A549 (cell line): ENCODE results near the gene SYT5. TPM values are rescaled to one million over a fixed set of nuclear protein-coding genes. Genes with fewer than 3 reads are reported as not detected.
A peak's percentile ranks its signal among the peaks of the same experiment; 100 is the strongest.

Experiments
- ATAC-seq, 2 experiments: fragments of 200-7000 bp in 1 of 2; fragments of >200 bp in 1 of 2; cut with Nextera tagmentation in 1 of 2; cut with Tn5 transposase in 1 of 2; 3 replicates each; pipeline versions ENCODE4 v1.8.0 to v1.9.1; 2018 to 2020; ENCODE audit warnings: mild to moderate bottlenecking in 1 of 2, moderate library complexity in 1 of 2
- CTCF ChIA-PET: fragments of 300-600 bp; sonication (Branson Sonifier 250); formaldehyde crosslinking; extraction: SDS; loops from one replicate; lab custom pipeline; 2021; ENCODE audit warnings: antibody characterized with exemption, inconsistent platforms; lab: Yijun Ruan, JAX
- POLR2A ChIA-PET: fragments of 350-600 bp; formaldehyde crosslinking; extraction: SDS; loops from one replicate; lab custom pipeline; 2021; ENCODE audit warnings: antibody characterized with exemption, inconsistent platforms; lab: Yijun Ruan, JAX
- DNase-seq, 2 experiments: peaks; one replicate each; pipeline versions ENCODE4 v3.0.0 to v3.0.0-alpha.2; 2011 to 2016; ENCODE audit warnings: low read depth in 1 of 2, low spot score in 1 of 2
- FAIRE-seq: peaks from 2 replicates; lab custom pipeline; 2011; peaks lifted over from hg19 to GRCh38; lab: Jason Lieb, UNC
- H3K27ac ChIP-seq, 2 experiments: fragments of >200 bp; sonication (Bioruptor Twin); formaldehyde crosslinking; 3 replicates each; pipeline ENCODE4 v1.5.1; 2016 to 2017
- H3K4me1 ChIP-seq: fragments of >200 bp; sonication (Bioruptor Twin); formaldehyde crosslinking; 3 replicates; pipeline ENCODE4 v1.6.1; 2016
- H3K4me2 ChIP-seq: fragments of >200 bp; sonication (Bioruptor Twin); formaldehyde crosslinking; 3 replicates; pipeline ENCODE4 v1.6.1; 2016
- H3K4me3 ChIP-seq: fragments of >200 bp; sonication (Bioruptor Twin); formaldehyde crosslinking; 3 replicates; pipeline ENCODE4 v1.5.1; 2016
- H3K9me3 ChIP-seq: fragments of >200 bp; sonication (Bioruptor Twin); formaldehyde crosslinking; 3 replicates; pipeline ENCODE4 v1.6.1; 2016
- BHLHE40 ChIP-seq: IDR thresholded peaks from 2 replicates; pipeline ENCODE4 v1.6.1; 2012; ENCODE audit warnings: low read depth, low read length, inconsistent platforms
- CBX2 ChIP-seq: fragments of 200-600 bp; sonication (generic); IDR thresholded peaks from 2 replicates; pipeline ENCODE4 v1.6.1; 2016; ENCODE audit warnings: low read depth, mild to moderate bottlenecking, borderline replicate concordance
- CEBPB ChIP-seq, 2 experiments: fragments of >200 bp in 1 of 2; sonication (Bioruptor Twin) in 1 of 2; formaldehyde crosslinking in 1 of 2; IDR thresholded peaks; 2 replicates each; pipeline ENCODE4 v1.6.1; 2012 to 2016
- CHD4 ChIP-seq: fragments of 200-600 bp; sonication (generic); IDR thresholded peaks from 2 replicates; pipeline ENCODE4 v1.6.1; 2016; ENCODE audit warnings: antibody characterized with exemption, mild to moderate bottlenecking, borderline replicate concordance
- CTCF ChIP-seq: fragments of >200 bp; sonication (Bioruptor Twin); formaldehyde crosslinking; IDR thresholded peaks from 3 replicates; pipeline ENCODE4 v1.5.1; 2016
- EHF ChIP-seq: fragments of 250-450 bp; sonication (Bioruptor Pico); IDR thresholded peaks from 2 replicates; pipeline ENCODE4 v1.5.0; 2020; ENCODE audit warnings: mild to moderate bottlenecking
- ELK1 ChIP-seq: fragments of 150-350 bp; IDR thresholded peaks from 2 replicates; pipeline ENCODE4 v1.6.1; 2014; ENCODE audit warnings: low read depth, mild to moderate bottlenecking, low read length
- FOSB ChIP-seq: fragments of 250-450 bp; sonication (Bioruptor Pico); IDR thresholded peaks from 2 replicates; pipeline ENCODE4 v1.5.0; 2020; ENCODE audit warnings: mild to moderate bottlenecking, moderate library complexity
- HDAC2 ChIP-seq: fragments of 200-600 bp; sonication (generic); IDR thresholded peaks from 2 replicates; pipeline ENCODE4 v1.6.1; 2016
- HES2 ChIP-seq: fragments of >200 bp; sonication (Bioruptor Twin); formaldehyde crosslinking; IDR thresholded peaks from 2 replicates; pipeline ENCODE4 v1.6.1; 2016
- HOXB5 ChIP-seq: fragments of 250-450 bp; sonication (Bioruptor Pico); IDR thresholded peaks from 2 replicates; pipeline ENCODE4 v1.5.0; 2020; ENCODE audit warnings: mild to moderate bottlenecking, moderate library complexity
- JUNB ChIP-seq: fragments of >200 bp; sonication (Bioruptor Twin); formaldehyde crosslinking; IDR thresholded peaks from 2 replicates; pipeline ENCODE4 v1.6.1; 2016
- KDM1A ChIP-seq: fragments of 200-600 bp; sonication (generic); IDR thresholded peaks from 2 replicates; pipeline ENCODE4 v1.6.1; 2016; ENCODE audit warnings: low read depth, mild to moderate bottlenecking
- KDM5A ChIP-seq: fragments of 200-600 bp; sonication (generic); IDR thresholded peaks from 2 replicates; pipeline ENCODE4 v1.6.1; 2016; ENCODE audit warnings: antibody characterized with exemption, mild to moderate bottlenecking
- NPAS2 ChIP-seq: fragments of 250-450 bp; sonication (Bioruptor Pico); IDR thresholded peaks from 2 replicates; pipeline ENCODE4 v1.8.0; 2022; ENCODE audit warnings: mild to moderate bottlenecking, moderate library complexity, borderline replicate concordance
- POLR2A ChIP-seq: IDR thresholded peaks from 2 replicates; pipeline ENCODE4 v1.6.1; 2012; ENCODE audit warnings: mild to moderate bottlenecking, low read length
- POLR2AphosphoS2 ChIP-seq: conservative IDR thresholded peaks from 2 replicates; pipeline ENCODE4 v1.6.1; 2012; ENCODE audit warnings: low read length, improper control_type of control experiment, inconsistent platforms
- RCOR1 ChIP-seq: fragments of 150-350 bp; IDR thresholded peaks from 2 replicates; pipeline ENCODE4 v1.6.1; 2014; ENCODE audit warnings: antibody characterized with exemption, low read length, low read depth
- RFX5 ChIP-seq: fragments of 450-650 bp; IDR thresholded peaks from 2 replicates; pipeline ENCODE4 v1.7.1; 2014; ENCODE audit warnings: antibody characterized with exemption, mild to moderate bottlenecking, moderate library complexity
- RNF2 ChIP-seq: fragments of 200-600 bp; sonication (generic); IDR thresholded peaks from 2 replicates; pipeline ENCODE4 v1.6.1; 2016; ENCODE audit warnings: low read depth, mild to moderate bottlenecking, antibody characterized with exemption, moderate library complexity, borderline replicate concordance
- TFCP2L1 ChIP-seq: fragments of 250-450 bp; sonication (Bioruptor Pico); IDR thresholded peaks from 2 replicates; pipeline ENCODE4 v1.5.0; 2021; ENCODE audit warnings: mild to moderate bottlenecking
- TP53 ChIP-seq: fragments of 250-450 bp; sonication (Bioruptor Pico); IDR thresholded peaks from 2 replicates; pipeline ENCODE4 v1.5.0; 2021; ENCODE audit warnings: mild to moderate bottlenecking, moderate library complexity
- ZC3H11A ChIP-seq: fragments of 450-650 bp; IDR thresholded peaks from 2 replicates; pipeline ENCODE4 v1.6.1; 2014; ENCODE audit warnings: antibody characterized with exemption, mild to moderate bottlenecking
- ZFP36 ChIP-seq: fragments of 450-650 bp; IDR thresholded peaks from 2 replicates; pipeline ENCODE4 v1.6.1; 2014; ENCODE audit warnings: borderline replicate concordance; ENCODE audit not compliant: partially characterized antibody
- WGBS: methylation state at CpG from one replicate; pipeline ENCODE4 v1.1.6; 2017; ENCODE audit errors: missing lambda C conversion rate; 5-methylcytosine and 5-hydroxymethylcytosine counted together
- polyA plus RNA-seq, 4 experiments: library from polyadenylated mRNA; depleted of rRNA in 3 of 4; stranded (reverse); fragments of >200 nt; fragmentation: RNase III in 1 of 4; extraction: RNeasy Plus Mini Kit Qiagen cat#74134 plus additional on column Dnase treatment in 1 of 4; gene quantifications; 2 replicates in 3 of 4; 3 replicates in 1 of 4; pipeline ENCODE4 v1.2.3, GENCODE V29; 2011 to 2017
- TF ChIP-seq, protein P1 (sequence below): fragments of 200-600 bp; sonication (generic); IDR thresholded peaks from 2 replicates; pipeline ENCODE4 v1.6.1; 2016; ENCODE audit warnings: antibody characterized with exemption, mild to moderate bottlenecking, moderate library complexity

Gene SYT5
- polyA plus RNA-seq, 2 of the 4 experiments (the other 2 are of a cell fraction): 0.23 to 0.65 TPM

DNA sequence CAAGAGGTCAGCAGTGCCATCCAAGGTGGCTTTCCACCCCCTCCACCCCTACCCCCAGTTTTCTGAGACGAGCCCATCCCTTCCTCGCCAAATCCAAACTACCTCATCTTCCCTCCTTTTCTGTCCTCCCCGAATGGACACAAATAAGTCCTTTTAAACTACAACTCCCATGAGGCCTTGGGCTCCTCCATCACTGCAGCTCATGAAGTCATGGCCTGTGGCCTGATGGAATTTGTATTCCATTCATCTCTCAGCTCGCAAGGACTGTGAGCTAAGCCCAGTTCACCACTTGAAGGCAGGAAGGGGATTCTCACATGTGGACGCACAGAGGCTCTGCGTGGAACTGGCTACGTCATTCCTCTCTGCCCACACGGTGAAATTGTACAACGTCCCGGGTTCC lies 16.7 kb upstream of the SYT5 start (continued):
- TF ChIP-seq JUNB (no peak), ZFP36 (no peak)
- TF ChIP-seq, all 56 proteins: peak for 0

GRCh38 chr19:55193481-55193880 lies 13.4 kb upstream of the SYT5 start:
- Histone ChIP-seq H3K4me3 (no peak overlapping the region), H3K9me3 (no peaks in the 10 kb centered on the region), H3K4me2 (no peak overlapping the region), H3K27ac (no peak overlapping the region), H3K4me1 (peaks cover 14% of the 10 kb centered on the region)
- FAIRE-seq: no peak
- ATAC-seq: no peak
- WGBS: 91% methylated on average over 12 of the region's 12 CpGs
- ChIA-PET POLR2A (interaction anchor here (0.7 kb wide), 1 partner anchor 19 kb away, joined by 3 read pairs; no protein-coding TSS in a partner anchor), CTCF (interaction anchor here (0.6 to 3.4 kb wide), 10 partner anchors 11 to 274 kb away, joined by 3 to 14 read pairs (median 4); partner anchors contain the start of genes DNAAF3, SYT5 and TMEM238)
- no peak for DNase-seq
- TF ChIP-seq, protein P1, sequence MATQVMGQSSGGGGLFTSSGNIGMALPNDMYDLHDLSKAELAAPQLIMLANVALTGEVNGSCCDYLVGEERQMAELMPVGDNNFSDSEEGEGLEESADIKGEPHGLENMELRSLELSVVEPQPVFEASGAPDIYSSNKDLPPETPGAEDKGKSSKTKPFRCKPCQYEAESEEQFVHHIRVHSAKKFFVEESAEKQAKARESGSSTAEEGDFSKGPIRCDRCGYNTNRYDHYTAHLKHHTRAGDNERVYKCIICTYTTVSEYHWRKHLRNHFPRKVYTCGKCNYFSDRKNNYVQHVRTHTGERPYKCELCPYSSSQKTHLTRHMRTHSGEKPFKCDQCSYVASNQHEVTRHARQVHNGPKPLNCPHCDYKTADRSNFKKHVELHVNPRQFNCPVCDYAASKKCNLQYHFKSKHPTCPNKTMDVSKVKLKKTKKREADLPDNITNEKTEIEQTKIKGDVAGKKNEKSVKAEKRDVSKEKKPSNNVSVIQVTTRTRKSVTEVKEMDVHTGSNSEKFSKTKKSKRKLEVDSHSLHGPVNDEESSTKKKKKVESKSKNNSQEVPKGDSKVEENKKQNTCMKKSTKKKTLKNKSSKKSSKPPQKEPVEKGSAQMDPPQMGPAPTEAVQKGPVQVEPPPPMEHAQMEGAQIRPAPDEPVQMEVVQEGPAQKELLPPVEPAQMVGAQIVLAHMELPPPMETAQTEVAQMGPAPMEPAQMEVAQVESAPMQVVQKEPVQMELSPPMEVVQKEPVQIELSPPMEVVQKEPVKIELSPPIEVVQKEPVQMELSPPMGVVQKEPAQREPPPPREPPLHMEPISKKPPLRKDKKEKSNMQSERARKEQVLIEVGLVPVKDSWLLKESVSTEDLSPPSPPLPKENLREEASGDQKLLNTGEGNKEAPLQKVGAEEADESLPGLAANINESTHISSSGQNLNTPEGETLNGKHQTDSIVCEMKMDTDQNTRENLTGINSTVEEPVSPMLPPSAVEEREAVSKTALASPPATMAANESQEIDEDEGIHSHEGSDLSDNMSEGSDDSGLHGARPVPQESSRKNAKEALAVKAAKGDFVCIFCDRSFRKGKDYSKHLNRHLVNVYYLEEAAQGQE: no peak
- no peak for TF ChIP-seq FOSB
- TF ChIP-seq TFCP2L1 (CRISPR knock-in tag): no peak
- no peak for TF ChIP-seq CTCF
- TF ChIP-seq ELK1: no peak
- no peak for TF ChIP-seq HDAC2
- no peak for TF ChIP-seq HES2
- no peak for TF ChIP-seq BHLHE40
- no peak for TF ChIP-seq POLR2A
- TF ChIP-seq KDM1A: no peak
- TF ChIP-seq CHD4: no peak
- no peak for TF ChIP-seq RCOR1
- TF ChIP-seq TP53 (CRISPR knock-in tag): no peak
- no peak for TF ChIP-seq POLR2AphosphoS2

DNA sequence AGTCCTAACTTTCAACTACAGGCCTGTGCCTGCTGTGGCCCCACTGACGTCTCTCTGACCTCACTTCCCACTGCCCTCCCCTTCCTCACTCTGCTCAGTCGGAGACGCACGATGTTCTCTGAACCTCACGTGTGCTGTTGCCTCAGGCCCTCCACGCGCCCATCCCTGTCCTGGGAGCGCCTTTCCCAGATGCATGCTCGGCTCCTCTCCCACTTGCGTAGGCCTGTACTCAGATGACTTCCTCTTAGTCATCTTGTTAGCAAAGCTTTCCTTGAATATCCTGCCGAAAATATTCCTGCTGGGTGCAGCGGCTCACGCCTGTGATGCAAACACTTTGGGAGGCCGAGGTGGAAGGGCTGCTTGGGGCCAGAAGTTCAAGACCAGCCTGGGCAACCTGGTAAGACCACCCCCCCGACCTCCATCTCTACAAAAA lies 9.3 kb upstream of the SYT5 start:
- WGBS: 1% methylated on average over 15 of the region's 15 CpGs
- POLR2A ChIA-PET: interaction anchor here (0.6 to 1.6 kb wide), 7 partner anchors 10 to 399 kb away, joined by 3 to 7 read pairs (median 5); partner anchors contain the start of genes PPP1R12C, PPP6R1, PTPRH and SYT5
- Histone ChIP-seq H3K4me1 (peaks cover 14% of the 10 kb centered on the region), H3K9me3 (no peaks in the 10 kb centered on the region), H3K4me2 (peak overlapping the region; percentile 73), H3K4me3 (peak overlapping the region; percentile 24; the same call in 2 of the 3 replicates), H3K27ac (peak overlapping the region; percentile 73 to 90)
- ATAC-seq (peak; percentile 97 to 99), FAIRE-seq (peak; percentile 99), DNase-seq (peak; percentile 99)
- CTCF ChIA-PET: interaction anchor here (0.8 to 2.3 kb wide), 11 partner anchors 10 to 194 kb away, joined by 3 to 9 read pairs (median 3); partner anchors contain the start of genes DNAAF3, SYT5 and TMEM190
- TF ChIP-seq NPAS2 (peak; percentile 92), ZC3H11A (no peak), CEBPB (IDR thresholded peaks at IDR 0.05) (peak; percentile 6 to 66; a peak in 1 of 4 replicates), EHF (CRISPR knock-in tag) (no peak; the same call in 1 of the 2 replicates), POLR2A (peak; percentile 45), HOXB5 (peak; percentile 80), RNF2 (no peak), BHLHE40 (peak; percentile 90), KDM5A (no peak), RFX5 (no peak), HDAC2 (no peak), RCOR1 (no peak), KDM1A (no peak), CBX2 (no peak)
- TF ChIP-seq, protein P1: no peak
